ENCODE measurements around the gene ARF1. TPM values are rescaled to one million over a fixed set of nuclear protein-coding genes. Genes with fewer than 3 reads are reported as not detected.

ARF1 gene
- total and polyA plus RNA-seq, 2 experiments from 2014 or later = 250 to 609 TPM

GRCh38 chr1:228084797-228085196 lies 2.3 kb downstream of the ARF1 start:
- Histone ChIP-seq H3K4me1 (ENCODE audit: insufficient read depth) (peaks cover 56% of the 10 kb centered on the region), H3K27me3 (no peaks in the 10 kb centered on the region), H3K4me2 (peak overlapping the region; percentile 98), H2AFZ (no peak overlapping the region), H3K36me3 (replicated peaks; ENCODE audit: insufficient read depth, low read depth) (no peaks in the 10 kb centered on the region), H3K27ac (peak overlapping the region; percentile 100), H3K9me3 (ENCODE audit: low read depth) (no peaks in the 10 kb centered on the region), H3K4me3 (peak overlapping the region; percentile 84), H3K9me2 (replicated peaks; ENCODE audit: insufficient read depth) (no peaks in the 10 kb centered on the region), H3K79me2 (peaks cover 94% of the 10 kb centered on the region), H4K20me1 (ENCODE audit: insufficient read depth, poor library complexity, severe bottlenecking) (peaks cover 67% of the 10 kb centered on the region)
- TF ChIP-seq EZH2 (IDR thresholded peaks at IDR 0.05; ENCODE audit: borderline replicate concordance) = no peak
- TF ChIP-seq EZH2phosphoT487 (IDR thresholded peaks at IDR 0.05; ENCODE audit: low read depth, severe bottlenecking, unreplicated experiment) = no peak
- TF ChIP-seq CTCF (IDR thresholded peaks at IDR 0.05; ENCODE audit: poor library complexity) = no peak
- WGBS (ENCODE audit: low lambda C conversion rate, missing lambda C conversion rate) = 37% methylated on average over 5 of the region's 5 CpGs
- DNase-seq (ENCODE audit: low spot score) = no peak

GRCh38 chr1:228085287-228085951 lies 2.9 kb downstream of the ARF1 start:
- Histone ChIP-seq H3K36me3 (replicated peaks; ENCODE audit: insufficient read depth, low read depth) (no peaks in the 10 kb centered on the region), H3K4me2 (peak overlapping the region; percentile 98), H3K4me1 (ENCODE audit: insufficient read depth) (peaks cover 62% of the 10 kb centered on the region), H2AFZ (no peak overlapping the region), H3K27me3 (no peaks in the 10 kb centered on the region), H3K79me2 (peaks cover 95% of the 10 kb centered on the region), H3K9me3 (ENCODE audit: low read depth) (no peaks in the 10 kb centered on the region), H3K4me3 (no peak overlapping the region), H4K20me1 (ENCODE audit: insufficient read depth, poor library complexity, severe bottlenecking) (peaks cover 73% of the 10 kb centered on the region), H3K9me2 (replicated peaks; ENCODE audit: insufficient read depth) (no peaks in the 10 kb centered on the region), H3K27ac (peak overlapping the region; percentile 100)
- peak; percentile 78 for DNase-seq (ENCODE audit: low spot score)
- TF ChIP-seq EZH2 (IDR thresholded peaks at IDR 0.05; ENCODE audit: borderline replicate concordance) (no peak), EZH2phosphoT487 (IDR thresholded peaks at IDR 0.05; ENCODE audit: low read depth, severe bottlenecking, unreplicated experiment) (no peak), CTCF (IDR thresholded peaks at IDR 0.05; ENCODE audit: poor library complexity) (no peak)
- 30% methylated on average over 6 of the region's 6 CpGs for WGBS (ENCODE audit: low lambda C conversion rate, missing lambda C conversion rate)

DNA sequence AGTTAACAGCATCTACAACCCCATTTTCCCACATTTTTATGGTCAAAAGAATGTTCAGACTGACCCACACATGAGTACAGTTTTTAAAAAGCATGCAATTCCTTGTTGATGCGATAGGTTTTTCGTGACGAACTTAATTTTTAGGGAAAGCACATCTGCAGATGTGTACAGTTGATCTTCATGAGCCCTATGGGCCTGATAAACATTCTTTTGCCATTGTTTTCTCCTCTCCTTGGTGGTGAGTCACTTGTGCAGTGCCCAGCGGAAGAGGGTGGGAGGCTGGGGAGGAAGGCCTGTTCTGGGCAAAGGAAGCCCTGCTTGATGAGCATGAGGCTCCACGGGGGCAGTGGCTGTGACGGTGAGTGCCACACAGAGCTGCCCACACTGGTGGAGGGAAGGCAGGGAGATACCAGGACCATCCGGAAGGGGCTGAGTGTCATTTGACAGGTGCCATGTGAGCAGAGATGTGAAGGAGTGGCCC lies 5.3 kb downstream of the ARF1 start:
- no peak overlapping the region for H2AFZ ChIP-seq
- WGBS (ENCODE audit: low lambda C conversion rate, missing lambda C conversion rate) = 81% methylated on average over 7 of the region's 7 CpGs
- no peaks in the 10 kb centered on the region for H3K9me3 ChIP-seq (ENCODE audit: low read depth)
- peaks cover 100% of the 10 kb centered on the region for H3K79me2 ChIP-seq
- TF ChIP-seq EZH2phosphoT487 (IDR thresholded peaks at IDR 0.05; ENCODE audit: low read depth, severe bottlenecking, unreplicated experiment) (no peak), EZH2 (IDR thresholded peaks at IDR 0.05; ENCODE audit: borderline replicate concordance) (no peak), CTCF (IDR thresholded peaks at IDR 0.05; ENCODE audit: poor library complexity) (no peak)
- DNase-seq (ENCODE audit: low spot score) = no peak
- no peaks in the 10 kb centered on the region for H3K9me2 ChIP-seq (replicated peaks; ENCODE audit: insufficient read depth)
- no peaks in the 10 kb centered on the region for H3K36me3 ChIP-seq (replicated peaks; ENCODE audit: insufficient read depth, low read depth)
- H3K27me3 ChIP-seq = no peaks in the 10 kb centered on the region
- peak overlapping the region; percentile 22 for H3K4me2 ChIP-seq
- H3K27ac ChIP-seq = peak overlapping the region; percentile 44
- peaks cover 97% of the 10 kb centered on the region for H4K20me1 ChIP-seq (ENCODE audit: insufficient read depth, poor library complexity, severe bottlenecking)
- no peak overlapping the region for H3K4me3 ChIP-seq
- peaks cover 66% of the 10 kb centered on the region for H3K4me1 ChIP-seq (ENCODE audit: insufficient read depth)
